Myocyte (in vitro differentiated cells): ENCODE results near the gene SYCP3. TPM values are rescaled to one million over a fixed set of nuclear protein-coding genes. Genes with fewer than 3 reads are reported as not detected.
"Not testable (repeated sequence)": the region's sequence is repeated elsewhere in the genome, so short reads cannot be mapped to it uniquely, and the experiment has no call there.

Experiments used
- DNase-seq: peaks from one replicate; pipeline ENCODE4 v3.0.0-alpha.2; 2012; ENCODE audit warnings: low read depth
- total RNA-seq: library from RNA; depleted of rRNA; stranded (reverse); fragments of >200 nt; gene quantifications from 2 replicates; pipeline ENCODE4 v1.2.3, GENCODE V29; 2014

The SYCP3 gene
- total RNA-seq, 1 donor from 2014 or later = 0.21 TPM

DNA sequence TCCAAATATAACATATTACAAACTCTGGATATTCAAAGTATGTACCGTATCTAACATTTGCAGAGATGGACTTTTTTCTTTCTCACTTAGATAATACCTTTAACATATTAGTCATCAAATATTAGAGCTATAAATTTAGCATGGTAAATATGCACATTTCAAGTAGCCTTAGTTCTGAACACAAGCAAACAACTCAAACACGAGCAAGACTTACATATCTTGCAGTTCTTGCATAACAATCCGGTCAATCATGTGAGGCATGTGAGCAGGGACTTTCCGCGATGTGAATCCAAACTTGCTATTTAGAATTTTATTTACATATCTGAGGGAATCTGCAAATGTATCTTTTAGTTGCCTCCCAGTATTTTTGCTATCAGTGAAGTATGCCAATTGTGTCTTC is 22.1 kb upstream of the SYCP3 start:
- DNase-seq = no peak

DNA sequence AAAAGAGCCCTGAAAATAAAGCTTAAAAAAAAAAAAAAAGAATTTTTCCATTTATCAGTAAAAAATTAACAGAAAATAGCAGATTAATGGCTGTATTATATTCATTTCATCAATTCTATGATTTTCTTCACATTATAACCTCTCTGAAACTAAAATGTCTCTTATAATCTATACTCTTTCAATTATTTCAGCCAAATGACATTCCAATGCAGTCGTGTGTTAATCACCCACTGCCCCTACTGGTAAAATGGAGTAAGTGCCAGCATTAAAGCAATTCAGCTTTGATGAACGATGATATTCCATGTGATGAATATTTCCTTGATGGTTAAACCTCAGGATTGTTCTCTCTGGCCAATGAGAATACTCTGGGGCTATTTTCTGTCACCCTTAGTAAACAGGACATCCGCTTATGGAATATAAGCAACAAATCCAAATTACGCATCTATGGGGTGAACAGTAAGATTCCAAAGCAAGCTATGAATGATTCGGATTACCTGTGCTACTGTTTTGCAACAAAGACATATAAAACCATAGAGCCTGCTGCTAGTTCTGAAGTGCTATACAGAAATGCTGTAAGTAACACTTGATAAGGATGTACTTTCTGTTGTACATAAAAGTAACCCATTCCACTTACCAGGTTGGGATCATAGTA is 20.3 kb upstream of the SYCP3 start:
- peak; percentile 37 for DNase-seq

DNA sequence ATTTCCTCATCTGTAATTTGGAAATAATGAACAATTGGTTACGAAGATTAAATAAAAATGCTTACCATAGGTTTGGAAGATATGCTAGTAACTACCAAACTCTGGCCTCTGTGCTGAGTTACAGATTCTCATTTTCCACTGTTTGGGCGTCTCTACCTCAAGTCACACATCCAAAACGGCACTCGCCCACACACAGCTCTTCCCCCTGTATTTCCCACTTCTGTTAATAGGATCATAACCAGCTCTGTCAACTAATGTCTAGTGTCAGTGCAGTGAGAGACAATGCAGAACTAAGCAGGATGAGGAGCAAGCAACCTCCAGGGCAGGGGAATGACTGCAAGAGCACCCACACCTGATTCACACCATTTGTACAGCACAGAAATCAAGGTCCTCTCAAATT is 10.9 kb upstream of the SYCP3 start:
- DNase-seq = no peak

DNA sequence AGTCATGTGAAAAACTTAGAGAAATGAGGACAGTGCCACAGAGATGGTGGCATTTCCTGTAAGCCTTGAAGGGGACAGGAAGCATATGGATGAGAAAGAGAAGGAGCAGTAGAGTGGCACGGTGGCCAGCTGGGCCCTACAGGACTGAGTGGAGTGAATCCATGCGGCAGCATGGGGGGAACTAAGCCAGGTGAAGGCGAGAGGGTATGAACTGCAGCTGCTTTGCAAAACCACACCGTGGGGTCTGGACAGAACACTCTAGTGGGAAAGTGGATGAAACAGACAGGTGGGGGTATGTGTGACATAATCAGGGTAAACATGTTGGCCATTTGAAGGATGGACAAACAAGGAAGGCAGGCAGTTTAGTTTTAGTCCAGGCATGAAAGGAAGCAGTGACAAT is 10.4 kb upstream of the SYCP3 start:
- peak; percentile 77 for DNase-seq

DNA sequence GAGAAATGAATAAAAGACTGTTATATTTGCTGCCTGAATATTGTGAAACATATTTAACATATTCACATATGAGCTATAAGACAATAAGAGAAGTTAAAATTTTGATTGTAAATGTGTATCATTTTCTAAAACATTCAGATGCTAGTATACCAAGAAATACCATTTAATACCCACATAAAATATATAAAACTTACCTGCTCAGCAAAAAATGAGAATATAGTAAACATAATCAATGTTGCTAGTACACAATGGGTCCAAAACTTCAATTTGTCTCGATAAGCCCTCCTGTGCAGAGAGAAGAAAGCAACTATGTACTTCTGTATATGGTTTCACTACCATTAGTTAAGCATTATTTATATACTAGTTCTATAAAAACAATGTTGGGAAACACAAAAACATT is 9.6 kb upstream of the SYCP3 start:
- DNase-seq = no peak

DNA sequence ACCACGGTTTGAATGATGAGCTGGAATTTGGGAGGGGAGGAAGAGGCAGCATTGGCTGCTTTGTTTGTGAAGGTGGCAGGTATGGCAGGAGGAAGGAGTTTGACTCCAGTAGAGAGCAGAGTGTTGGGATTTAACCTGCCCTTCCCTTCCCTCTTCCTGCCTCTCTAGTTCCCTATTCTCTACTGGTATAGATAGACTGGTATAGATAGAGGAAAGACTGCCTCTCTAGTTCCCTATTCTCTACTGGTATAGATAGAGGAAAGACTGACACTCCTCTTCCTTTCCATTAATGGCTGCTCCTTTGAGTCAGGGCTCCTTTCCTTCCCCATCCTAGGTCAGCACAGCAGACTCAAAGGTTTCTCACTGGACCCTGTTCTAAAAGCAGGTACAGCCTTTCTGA is 8.4 kb upstream of the SYCP3 start:
- DNase-seq = no peak

DNA sequence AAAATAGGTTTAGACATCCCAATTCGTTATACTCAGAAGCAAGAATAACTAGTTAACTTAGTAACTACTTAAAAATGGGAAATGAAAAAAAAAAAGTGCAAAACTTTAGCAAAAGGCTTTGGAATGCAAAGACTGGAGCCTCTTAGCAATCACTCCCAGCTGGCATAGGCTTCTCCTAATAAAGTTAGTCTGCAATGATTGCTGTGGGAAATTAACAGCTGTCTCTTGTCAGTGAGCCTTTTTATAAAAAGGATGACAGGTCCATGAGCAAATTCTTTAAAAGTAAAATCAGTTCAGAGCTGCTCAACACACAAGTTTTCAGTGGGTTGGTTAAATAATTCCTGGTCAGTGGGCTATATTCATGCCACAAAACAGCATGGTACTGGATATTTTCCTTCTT is 7.4 kb upstream of the SYCP3 start:
- DNase-seq = peak; percentile 76

DNA sequence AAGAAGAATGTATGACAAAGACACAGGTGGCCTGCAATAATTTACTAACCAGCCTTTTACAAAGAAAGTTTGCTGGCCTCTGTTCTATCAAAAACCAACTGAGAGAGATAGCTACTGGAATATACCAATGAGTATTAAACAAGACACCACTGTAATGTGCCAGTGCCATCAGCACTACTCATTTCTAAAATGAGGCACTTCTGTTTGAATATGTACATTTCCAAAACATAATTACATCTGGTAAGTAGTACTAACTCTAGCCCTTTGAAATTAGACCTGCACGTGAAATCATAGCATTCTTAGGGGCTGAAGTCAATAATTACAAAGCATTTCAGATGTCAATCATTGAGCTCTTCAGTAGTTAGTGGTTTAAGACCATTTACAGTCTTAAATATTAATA is 6.9 kb upstream of the SYCP3 start:
- peak; percentile 21 for DNase-seq

DNA sequence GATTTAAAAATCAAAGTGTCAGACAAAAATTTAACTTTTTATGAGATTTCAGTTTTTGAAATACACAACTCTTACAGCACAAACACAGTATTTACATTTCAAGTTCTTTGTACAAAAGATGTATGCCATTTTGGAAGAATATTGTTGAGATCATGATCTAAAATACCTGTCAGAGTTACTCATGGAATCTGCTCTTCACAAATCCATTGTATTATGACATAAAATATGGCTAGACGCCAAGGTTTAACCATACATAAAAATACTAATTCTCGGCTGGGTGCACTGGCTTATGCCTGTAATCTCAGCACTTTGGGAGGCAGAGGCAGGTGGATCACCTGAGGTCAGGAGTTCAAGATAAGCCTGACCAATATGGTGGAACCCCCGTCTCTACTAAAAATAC is 6.2 kb upstream of the SYCP3 start:
- DNase-seq = no peak

DNA sequence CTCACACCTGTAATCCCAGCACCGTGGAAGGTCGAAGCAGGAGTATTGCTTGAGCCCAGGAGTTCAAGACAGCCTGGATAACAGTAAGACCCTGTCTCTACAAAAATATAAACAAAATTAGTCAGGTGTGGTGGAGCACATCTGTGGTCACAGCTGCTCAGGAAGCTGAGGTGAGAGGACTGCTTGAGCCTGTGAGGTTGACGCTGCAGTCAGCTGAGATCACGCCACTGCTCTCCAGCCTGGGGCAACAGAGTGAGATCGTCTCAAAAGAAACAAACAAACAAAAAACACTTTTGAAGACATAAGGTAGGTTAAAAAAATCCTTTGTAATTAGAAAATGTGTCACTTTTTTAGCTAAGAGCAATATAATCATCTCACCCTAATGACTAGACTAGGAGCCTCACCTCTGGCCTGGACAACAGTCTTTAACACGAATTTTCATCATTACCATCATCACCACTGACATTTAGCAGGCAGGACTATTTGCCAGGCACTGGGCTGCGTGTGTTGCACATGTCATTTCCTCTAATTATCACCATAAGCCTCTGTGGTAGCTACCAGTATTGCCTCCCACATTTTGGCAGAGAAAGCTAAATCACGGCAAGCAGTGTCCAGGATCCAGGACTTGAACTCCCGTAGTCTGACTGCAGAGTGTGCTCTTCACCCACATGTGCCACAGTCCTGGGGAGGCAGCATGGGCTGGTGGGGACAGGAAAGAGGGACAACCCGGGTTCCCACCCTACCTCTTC is 4.6 kb upstream of the SYCP3 start:
- DNase-seq = no peak

DNA sequence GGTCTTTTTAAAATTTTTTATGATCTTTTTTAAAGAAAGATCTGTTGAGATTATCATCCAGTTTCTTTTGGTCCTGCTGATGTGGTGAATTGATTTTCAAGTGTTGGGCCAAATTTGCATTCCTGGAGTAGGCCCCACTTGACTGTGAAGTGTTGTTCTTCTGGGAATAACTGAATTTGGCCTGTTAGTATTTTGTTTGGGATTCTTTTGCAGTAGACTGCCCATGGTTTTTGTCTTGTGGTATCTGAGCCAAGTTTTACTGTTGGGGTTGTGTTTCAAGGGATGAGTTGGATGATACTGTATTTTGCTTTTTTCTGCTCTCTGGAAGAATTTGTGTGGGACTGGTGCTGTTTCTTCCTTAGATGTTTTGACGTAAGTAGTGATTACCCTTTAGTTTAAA is 4.0 kb upstream of the SYCP3 start:
- no peak for DNase-seq

DNA sequence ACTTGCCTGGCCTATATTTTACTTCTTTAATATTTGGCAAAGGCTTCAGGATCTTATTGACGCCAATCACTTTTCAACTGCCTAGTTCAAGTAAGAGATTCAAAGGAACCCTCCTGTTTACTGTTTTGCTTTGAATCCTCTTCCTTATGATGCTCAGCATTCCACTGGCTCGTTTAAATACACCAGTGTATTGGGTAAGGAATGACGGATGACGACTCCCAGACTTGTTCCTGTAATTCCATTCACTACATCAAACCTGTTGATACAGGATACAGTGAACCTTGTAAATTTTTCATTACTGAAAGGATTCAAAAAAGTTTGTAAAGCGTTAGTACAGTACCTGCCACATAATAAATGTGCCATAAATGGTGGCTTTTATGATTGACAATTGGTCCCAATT is 1.7 kb upstream of the SYCP3 start:
- no peak for DNase-seq

DNA sequence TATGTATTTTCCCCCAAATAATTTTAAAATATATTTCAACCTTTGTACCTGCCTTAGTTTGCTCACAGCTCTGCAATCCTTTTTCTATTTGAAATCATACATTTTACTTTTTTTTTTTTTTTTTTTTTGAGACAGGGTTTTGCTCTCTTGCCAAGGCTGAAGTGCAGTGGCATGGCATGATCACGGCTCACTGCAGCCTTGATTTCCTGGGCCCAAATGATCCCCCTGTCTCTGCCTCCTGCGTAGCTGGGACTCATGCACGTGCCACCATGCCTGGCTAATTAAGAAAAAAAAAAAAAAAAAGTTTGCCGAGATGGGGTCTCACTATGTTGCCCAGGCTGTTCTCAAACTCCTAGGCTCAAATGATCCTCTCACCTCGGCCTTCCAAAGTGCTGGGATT is 1.3 kb upstream of the SYCP3 start:
- DNase-seq = no peak

DNA sequence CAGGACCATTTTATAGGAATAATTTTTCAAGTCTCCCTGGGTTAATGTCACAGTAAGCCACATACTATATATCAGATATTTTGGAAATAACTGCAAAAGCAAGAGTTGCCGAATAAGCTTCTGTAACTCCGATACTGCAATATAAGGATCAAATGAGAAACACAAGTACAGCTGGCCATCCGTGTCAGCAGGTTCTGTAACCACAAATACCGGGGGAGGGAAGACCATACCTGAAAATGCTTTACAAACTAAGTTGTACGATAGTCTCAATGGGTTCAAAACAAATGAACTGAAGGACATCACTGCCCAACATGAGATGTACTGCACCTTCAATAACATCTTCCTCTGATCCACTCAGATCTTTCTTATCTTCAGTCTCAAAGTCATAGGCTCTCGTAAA is 1.8 kb downstream of the SYCP3 start:
- no peak for DNase-seq

DNA sequence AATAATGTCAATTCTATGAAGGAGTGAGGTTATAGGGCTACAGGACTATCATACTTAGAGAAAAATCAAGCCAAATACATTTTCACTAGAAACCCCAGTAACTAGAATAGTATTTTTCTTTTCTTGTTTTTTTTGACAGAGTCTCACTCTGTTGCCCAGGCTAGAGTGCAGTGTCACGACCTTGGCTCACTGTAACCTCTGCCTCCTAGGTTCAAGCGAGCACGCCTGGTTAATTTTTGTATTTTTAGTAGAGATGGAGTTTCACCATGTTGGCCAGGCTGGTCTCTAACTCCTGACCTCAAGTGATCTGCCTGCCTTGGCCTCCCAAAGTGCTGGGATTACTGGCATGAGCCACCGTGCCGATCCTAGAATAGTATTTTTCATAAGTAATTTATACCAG is 4.8 kb downstream of the SYCP3 start:
- not testable (repeated sequence) for DNase-seq

DNA sequence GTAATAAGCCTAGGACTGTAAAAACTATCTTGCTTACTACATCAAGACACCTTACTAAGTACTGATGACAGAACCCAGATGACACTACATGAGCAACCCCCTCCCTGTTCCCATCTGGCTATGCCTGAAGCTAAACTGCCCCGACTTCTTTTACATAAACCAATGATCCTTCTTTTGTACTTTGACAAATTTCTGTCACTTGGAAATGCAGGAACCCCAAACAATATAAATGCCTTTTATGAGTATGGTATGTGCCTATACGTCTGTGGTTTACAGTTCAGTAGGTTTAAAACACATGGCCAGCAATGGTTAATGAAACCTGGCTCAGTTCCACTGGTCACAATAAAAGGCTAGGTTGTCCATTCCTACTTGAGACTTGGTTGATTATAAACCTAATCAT is 6.1 kb downstream of the SYCP3 start:
- no peak for DNase-seq

DNA sequence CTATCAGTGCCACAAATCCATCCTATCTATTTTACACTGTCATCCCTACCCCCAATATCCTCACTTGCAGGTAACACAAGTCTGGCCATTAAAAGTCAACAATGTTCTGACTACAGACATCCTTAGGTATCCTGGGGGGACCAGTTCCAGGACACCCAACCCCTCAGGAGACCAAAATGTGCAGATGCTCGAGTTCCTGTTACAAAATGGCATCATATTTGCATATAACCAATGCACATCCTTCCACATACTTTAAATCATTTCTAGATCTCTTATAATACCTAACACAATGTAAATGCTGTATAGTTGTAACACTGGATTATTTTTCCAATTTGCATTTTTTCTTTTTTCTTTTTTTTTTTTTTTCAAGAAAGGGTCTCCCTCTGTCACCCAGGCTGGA is 6.9 kb downstream of the SYCP3 start:
- no peak for DNase-seq

DNA sequence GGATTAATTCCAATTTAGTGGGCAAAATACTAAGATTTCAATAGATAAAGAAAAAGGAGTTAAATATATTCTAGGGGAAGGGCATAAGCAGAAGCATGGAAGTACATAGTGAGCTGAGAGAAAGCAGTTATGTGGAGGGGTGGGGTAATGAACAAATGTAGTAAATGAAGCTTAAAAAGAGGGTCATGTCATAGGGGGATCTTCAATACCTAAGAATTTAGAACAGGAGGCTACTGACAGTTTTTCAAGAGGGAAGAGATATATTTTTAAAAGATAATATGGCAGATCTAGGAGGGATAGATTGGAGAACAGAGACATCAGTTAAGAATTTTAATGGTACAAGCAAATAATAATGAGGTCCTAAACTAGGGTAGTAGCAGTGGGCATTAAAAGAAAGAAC is 9.4 kb downstream of the SYCP3 start:
- DNase-seq = no peak

DNA sequence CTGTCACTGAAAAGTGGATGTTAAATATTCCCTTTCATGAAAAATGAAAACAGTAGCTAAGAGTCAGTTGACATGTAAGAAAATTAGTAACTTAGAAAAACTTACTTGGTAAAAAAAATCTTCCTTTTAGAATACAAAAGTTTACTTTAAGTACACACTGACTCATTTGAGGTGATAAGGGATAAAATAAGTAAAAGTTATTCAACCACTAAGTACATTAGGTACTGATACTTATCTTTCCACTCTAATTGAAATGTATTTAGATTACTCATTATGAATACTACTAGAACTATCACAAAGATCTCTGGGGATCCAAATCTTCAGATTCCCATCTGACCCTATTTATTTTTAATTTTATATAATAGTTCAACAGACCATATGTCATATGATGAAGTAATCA is 12.2 kb downstream of the SYCP3 start:
- DNase-seq = no peak

DNA sequence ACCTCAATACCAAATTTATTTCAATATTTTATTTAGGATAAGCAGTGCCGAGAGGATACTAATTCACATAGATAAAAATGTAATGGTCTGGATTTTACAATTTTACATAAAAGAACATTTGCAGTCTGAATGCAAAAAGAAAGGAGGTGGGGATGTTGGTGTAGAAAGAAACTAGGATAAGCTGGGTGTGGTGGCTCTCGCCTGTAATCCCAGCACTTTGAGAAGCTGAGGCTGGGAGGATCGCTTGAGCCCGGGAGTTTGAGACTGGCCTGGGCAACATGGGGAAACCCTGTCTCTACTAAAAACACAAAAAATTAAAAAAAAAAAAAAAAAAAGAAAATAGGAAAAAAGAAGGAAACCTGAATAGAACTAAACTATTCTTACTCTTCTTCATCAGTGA is 16.9 kb downstream of the SYCP3 start:
- DNase-seq = no peak

DNA sequence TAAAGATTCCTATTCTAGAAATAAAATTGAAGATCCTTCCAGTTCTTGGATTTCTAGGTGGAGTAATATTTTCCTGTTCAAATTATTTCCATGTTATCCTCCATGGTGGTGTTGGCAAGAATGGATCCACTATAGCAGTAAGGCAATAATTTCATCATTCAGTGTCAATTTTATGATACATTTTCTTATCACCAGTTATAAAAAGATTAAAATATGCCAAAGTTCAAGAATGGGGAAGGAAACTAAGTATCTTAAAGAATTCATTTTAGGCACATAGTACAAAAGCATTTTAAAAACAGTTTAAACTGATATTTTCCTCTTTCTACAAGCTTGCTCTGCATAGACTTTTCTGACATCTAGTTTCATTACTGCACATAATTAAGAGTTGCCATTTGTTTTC is 19.1 kb downstream of the SYCP3 start:
- DNase-seq = no peak

DNA sequence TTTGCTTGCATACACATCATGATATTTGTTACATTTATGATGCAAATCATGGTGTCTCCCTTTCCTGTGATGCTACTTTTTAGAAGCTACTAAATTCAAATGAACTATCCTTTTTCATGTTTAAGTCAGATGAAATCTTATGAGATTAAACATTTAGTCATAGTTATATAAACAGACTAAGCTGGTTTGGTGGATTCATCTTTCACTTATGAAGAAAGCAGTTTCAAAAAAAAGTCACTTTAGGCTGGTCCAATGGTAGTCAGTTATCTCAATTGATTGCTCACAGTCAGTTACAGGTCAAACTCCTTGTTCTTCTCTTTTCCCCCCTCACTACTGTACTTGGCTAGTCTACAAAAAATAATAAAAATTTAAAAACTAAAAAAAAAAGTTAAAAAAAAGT is 19.7 kb downstream of the SYCP3 start:
- DNase-seq = no peak

DNA sequence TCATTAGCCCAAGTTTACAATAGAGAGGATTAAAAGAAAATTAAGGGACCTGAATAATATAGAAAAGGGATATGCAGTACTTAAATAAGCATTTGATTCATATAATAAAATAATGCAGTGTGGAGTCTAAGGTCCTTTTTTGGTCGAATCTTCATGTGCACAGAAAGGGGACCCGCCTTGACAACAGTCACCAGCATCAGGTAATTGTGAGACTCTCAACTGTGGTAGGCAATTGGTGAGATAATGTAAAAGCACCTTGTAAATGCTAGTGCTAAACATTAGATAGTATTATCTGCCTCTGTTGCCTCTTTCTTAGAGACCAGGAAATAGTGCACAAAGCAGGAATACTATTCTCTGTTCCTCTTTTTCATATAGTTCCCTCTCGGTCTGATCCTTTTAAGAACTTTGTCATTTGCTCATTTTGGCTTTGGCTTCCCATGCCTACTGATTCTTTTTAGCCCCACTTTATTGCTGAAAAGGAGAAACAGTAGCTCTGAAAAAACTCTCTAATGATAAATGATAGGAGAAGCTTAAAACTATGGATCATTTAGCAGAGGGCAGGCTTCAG is 24.3 kb downstream of the SYCP3 start:
- no peak for DNase-seq
